ENCODE data around the gene BTNL9.

Gene BTNL9

GRCh38 chr5:181062631-181063030, 22.6 kb downstream of the BTNL9 start:
- Histone ChIP-seq H3K27me3 (ENCODE audit: insufficient read depth, insufficient read length) (peaks cover 46% of the 10 kb centered on the region), H3K4me3 (ENCODE audit: insufficient read length, low read depth) (no peak overlapping the region), H3K4me1 (ENCODE audit: insufficient read depth, insufficient read length) (no peaks in the 10 kb centered on the region), H3K9me3 (ENCODE audit: insufficient read depth, low read length) (no peaks in the 10 kb centered on the region), H3K9ac (ENCODE audit: insufficient read length, low read depth) (no peak overlapping the region), H3K36me3 (ENCODE audit: insufficient read depth, insufficient read length, low read length) (no peaks in the 10 kb centered on the region)
- TF ChIP-seq YY1 (IDR thresholded peaks at IDR 0.05; ENCODE audit: insufficient read depth, insufficient read length) (no peak), SUZ12 (IDR thresholded peaks at IDR 0.05; ENCODE audit: extremely low read depth, insufficient read depth, insufficient read length) (no peak), ZNF274 (IDR thresholded peaks at IDR 0.05; ENCODE audit: low read depth, low read length) (no peak)
- no peak for DNase-seq (ENCODE audit: low read depth, low spot score)

GRCh38 chr5:181063514-181063913, 23.4 kb downstream of the BTNL9 start:
- no peak overlapping the region for H3K4me3 ChIP-seq (ENCODE audit: insufficient read length, low read depth)
- no peak overlapping the region for H3K9ac ChIP-seq (ENCODE audit: insufficient read length, low read depth)
- peaks cover 37% of the 10 kb centered on the region for H3K27me3 ChIP-seq (ENCODE audit: insufficient read depth, insufficient read length)
- DNase-seq (ENCODE audit: low read depth, low spot score), result no peak
- H3K36me3 ChIP-seq (ENCODE audit: insufficient read depth, insufficient read length, low read length), result no peaks in the 10 kb centered on the region
- H3K4me1 ChIP-seq (ENCODE audit: insufficient read depth, insufficient read length), result no peaks in the 10 kb centered on the region
- H3K9me3 ChIP-seq (ENCODE audit: insufficient read depth, low read length), result no peaks in the 10 kb centered on the region
- TF ChIP-seq SUZ12 (IDR thresholded peaks at IDR 0.05; ENCODE audit: extremely low read depth, insufficient read depth, insufficient read length) (no peak), YY1 (IDR thresholded peaks at IDR 0.05; ENCODE audit: insufficient read depth, insufficient read length) (no peak), ZNF274 (IDR thresholded peaks at IDR 0.05; ENCODE audit: low read depth, low read length) (no peak)

GRCh38 chr5:181064987-181065386, 24.9 kb downstream of the BTNL9 start:
- no peaks in the 10 kb centered on the region for H3K9me3 ChIP-seq (ENCODE audit: insufficient read depth, low read length)
- DNase-seq (ENCODE audit: low read depth, low spot score), result no peak
- no peak overlapping the region for H3K9ac ChIP-seq (ENCODE audit: insufficient read length, low read depth)
- TF ChIP-seq SUZ12 (IDR thresholded peaks at IDR 0.05; ENCODE audit: extremely low read depth, insufficient read depth, insufficient read length) (no peak), ZNF274 (IDR thresholded peaks at IDR 0.05; ENCODE audit: low read depth, low read length) (no peak)
- H3K4me3 ChIP-seq (ENCODE audit: insufficient read length, low read depth), result no peak overlapping the region
- H3K4me1 ChIP-seq (ENCODE audit: insufficient read depth, insufficient read length), result no peaks in the 10 kb centered on the region
- peaks cover 22% of the 10 kb centered on the region for H3K27me3 ChIP-seq (ENCODE audit: insufficient read depth, insufficient read length)
- H3K36me3 ChIP-seq (ENCODE audit: insufficient read depth, insufficient read length, low read length), result no peaks in the 10 kb centered on the region

DNA sequence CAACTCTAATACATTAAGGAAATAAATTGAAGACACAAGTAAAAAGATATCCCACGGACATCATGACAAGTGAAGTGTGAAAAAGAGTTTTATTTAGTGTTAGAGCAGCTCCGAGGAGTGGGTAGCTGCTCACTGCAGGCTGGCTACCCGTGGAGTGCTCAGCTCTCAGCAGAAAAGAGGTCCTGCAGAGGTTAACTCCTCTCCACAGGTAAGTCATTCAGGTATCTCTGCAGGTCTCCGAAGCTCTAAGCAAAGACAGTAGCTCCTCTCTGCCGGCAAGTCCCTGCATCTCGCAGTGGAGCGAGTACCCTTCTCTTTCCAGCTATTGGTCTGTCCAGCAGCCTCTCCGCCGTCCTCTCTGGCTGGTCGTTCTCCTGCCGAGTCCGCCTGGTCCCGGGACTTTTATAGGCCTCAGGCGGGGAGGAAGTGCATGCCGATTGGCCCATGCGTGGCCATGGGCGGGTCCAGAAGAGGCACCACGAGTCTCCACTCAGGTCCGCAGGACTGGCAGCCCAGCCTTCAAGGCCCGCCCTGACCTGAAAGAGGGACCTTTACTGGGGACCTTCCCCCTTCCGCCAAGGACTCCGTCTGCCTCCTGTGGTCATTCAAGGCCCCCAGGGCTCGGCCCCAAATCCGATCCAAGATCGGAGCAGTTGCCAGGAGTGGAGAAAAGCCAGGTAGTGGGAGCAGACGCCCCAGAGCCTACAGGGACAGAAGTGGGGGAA, 29.9 kb downstream of the BTNL9 start:
- Histone ChIP-seq H3K27me3 (ENCODE audit: insufficient read depth, insufficient read length) (no peaks in the 10 kb centered on the region), H3K9me3 (ENCODE audit: insufficient read depth, low read length) (peaks cover 17% of the 10 kb centered on the region; the same call in 1 of the 2 replicates), H3K9ac (ENCODE audit: insufficient read length, low read depth) (no peak overlapping the region), H3K4me1 (ENCODE audit: insufficient read depth, insufficient read length) (no peaks in the 10 kb centered on the region), H3K36me3 (ENCODE audit: insufficient read depth, insufficient read length, low read length) (no peaks in the 10 kb centered on the region), H3K4me3 (ENCODE audit: insufficient read length, low read depth) (no peak overlapping the region)
- DNase-seq (ENCODE audit: low read depth, low spot score), result no peak
- TF ChIP-seq ZNF274 (IDR thresholded peaks at IDR 0.05; ENCODE audit: low read depth, low read length), result no peak
- TF ChIP-seq SUZ12 (IDR thresholded peaks at IDR 0.05; ENCODE audit: extremely low read depth, insufficient read depth, insufficient read length), result no peak
- no peak for TF ChIP-seq YY1 (IDR thresholded peaks at IDR 0.05; ENCODE audit: insufficient read depth, insufficient read length)

DNA sequence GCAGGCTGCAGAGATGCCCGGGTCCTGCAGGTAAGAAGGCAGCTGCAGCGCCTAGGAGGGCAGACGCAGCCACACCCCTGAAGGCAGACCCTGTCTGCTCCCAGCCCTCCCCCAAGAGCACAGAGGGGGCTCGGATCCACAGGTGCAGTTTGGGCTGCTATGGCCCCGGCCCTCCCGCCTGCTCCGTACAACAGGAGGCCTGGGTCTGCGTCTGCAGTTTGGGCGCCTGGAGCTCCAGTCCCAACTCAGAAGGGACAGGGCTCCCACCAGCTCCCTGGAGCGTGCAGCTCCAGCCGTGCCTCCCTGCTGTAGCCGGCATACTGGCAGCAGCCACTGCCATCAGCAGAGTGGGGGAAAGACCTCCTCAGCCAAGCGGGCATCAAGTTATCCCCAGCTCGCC, 30.5 kb downstream of the BTNL9 start:
- DNase-seq (ENCODE audit: low read depth, low spot score), result no peak
- no peak for TF ChIP-seq YY1 (IDR thresholded peaks at IDR 0.05; ENCODE audit: insufficient read depth, insufficient read length)
- TF ChIP-seq ZNF274 (IDR thresholded peaks at IDR 0.05; ENCODE audit: low read depth, low read length), result no peak
- no peak for TF ChIP-seq SUZ12 (IDR thresholded peaks at IDR 0.05; ENCODE audit: extremely low read depth, insufficient read depth, insufficient read length)
- H3K36me3 ChIP-seq (ENCODE audit: insufficient read depth, insufficient read length, low read length), result no peaks in the 10 kb centered on the region
- no peak overlapping the region for H3K4me3 ChIP-seq (ENCODE audit: insufficient read length, low read depth)
- peaks cover 17% of the 10 kb centered on the region; the same call in 1 of the 2 replicates for H3K9me3 ChIP-seq (ENCODE audit: insufficient read depth, low read length)
- no peak overlapping the region for H3K9ac ChIP-seq (ENCODE audit: insufficient read length, low read depth)
- H3K27me3 ChIP-seq (ENCODE audit: insufficient read depth, insufficient read length), result no peaks in the 10 kb centered on the region
- H3K4me1 ChIP-seq (ENCODE audit: insufficient read depth, insufficient read length), result no peaks in the 10 kb centered on the region

- Histone ChIP-seq H3K27me3 (ENCODE audit: insufficient read depth, insufficient read length) (no peaks in the 10 kb centered on the region), H3K9me3 (ENCODE audit: insufficient read depth, low read length) (peaks cover 17% of the 10 kb centered on the region; the same call in 1 of the 2 replicates), H3K4me1 (ENCODE audit: insufficient read depth, insufficient read length) (no peaks in the 10 kb centered on the region), H3K36me3 (ENCODE audit: insufficient read depth, insufficient read length, low read length) (no peaks in the 10 kb centered on the region), H3K4me3 (ENCODE audit: insufficient read length, low read depth) (no peak overlapping the region), H3K9ac (ENCODE audit: insufficient read length, low read depth) (no peak overlapping the region)
- TF ChIP-seq SUZ12 (IDR thresholded peaks at IDR 0.05; ENCODE audit: extremely low read depth, insufficient read depth, insufficient read length) (no peak), YY1 (IDR thresholded peaks at IDR 0.05; ENCODE audit: insufficient read depth, insufficient read length) (no peak), ZNF274 (IDR thresholded peaks at IDR 0.05; ENCODE audit: low read depth, low read length) (no peak)
- DNase-seq (ENCODE audit: low read depth, low spot score), result no peak
Measured at GRCh38 chr5:181071257-181071656, 31.2 kb downstream of the BTNL9 start.

- Histone ChIP-seq H3K9me3 (ENCODE audit: insufficient read depth, low read length) (peaks cover 17% of the 10 kb centered on the region; the same call in 1 of the 2 replicates), H3K27me3 (ENCODE audit: insufficient read depth, insufficient read length) (no peaks in the 10 kb centered on the region), H3K4me3 (ENCODE audit: insufficient read length, low read depth) (no peak overlapping the region), H3K36me3 (ENCODE audit: insufficient read depth, insufficient read length, low read length) (no peaks in the 10 kb centered on the region), H3K4me1 (ENCODE audit: insufficient read depth, insufficient read length) (no peaks in the 10 kb centered on the region), H3K9ac (ENCODE audit: insufficient read length, low read depth) (no peak overlapping the region)
- no peak for TF ChIP-seq YY1 (IDR thresholded peaks at IDR 0.05; ENCODE audit: insufficient read depth, insufficient read length)
- TF ChIP-seq SUZ12 (IDR thresholded peaks at IDR 0.05; ENCODE audit: extremely low read depth, insufficient read depth, insufficient read length), result no peak
- no peak for TF ChIP-seq ZNF274 (IDR thresholded peaks at IDR 0.05; ENCODE audit: low read depth, low read length)
- DNase-seq (ENCODE audit: low read depth, low spot score), result no peak
Measured at GRCh38 chr5:181076920-181077319, 36.9 kb downstream of the BTNL9 start.

Data from NT2/D1 (cell line).